ENCODE data around the gene GAK. TPM values are rescaled to one million over a fixed set of nuclear protein-coding genes. Genes with fewer than 3 reads are reported as not detected.

GAK gene
- total RNA-seq, 4 donors from 2014 or later, result 34.9 to 48.3 (median 44.5) TPM

DNA sequence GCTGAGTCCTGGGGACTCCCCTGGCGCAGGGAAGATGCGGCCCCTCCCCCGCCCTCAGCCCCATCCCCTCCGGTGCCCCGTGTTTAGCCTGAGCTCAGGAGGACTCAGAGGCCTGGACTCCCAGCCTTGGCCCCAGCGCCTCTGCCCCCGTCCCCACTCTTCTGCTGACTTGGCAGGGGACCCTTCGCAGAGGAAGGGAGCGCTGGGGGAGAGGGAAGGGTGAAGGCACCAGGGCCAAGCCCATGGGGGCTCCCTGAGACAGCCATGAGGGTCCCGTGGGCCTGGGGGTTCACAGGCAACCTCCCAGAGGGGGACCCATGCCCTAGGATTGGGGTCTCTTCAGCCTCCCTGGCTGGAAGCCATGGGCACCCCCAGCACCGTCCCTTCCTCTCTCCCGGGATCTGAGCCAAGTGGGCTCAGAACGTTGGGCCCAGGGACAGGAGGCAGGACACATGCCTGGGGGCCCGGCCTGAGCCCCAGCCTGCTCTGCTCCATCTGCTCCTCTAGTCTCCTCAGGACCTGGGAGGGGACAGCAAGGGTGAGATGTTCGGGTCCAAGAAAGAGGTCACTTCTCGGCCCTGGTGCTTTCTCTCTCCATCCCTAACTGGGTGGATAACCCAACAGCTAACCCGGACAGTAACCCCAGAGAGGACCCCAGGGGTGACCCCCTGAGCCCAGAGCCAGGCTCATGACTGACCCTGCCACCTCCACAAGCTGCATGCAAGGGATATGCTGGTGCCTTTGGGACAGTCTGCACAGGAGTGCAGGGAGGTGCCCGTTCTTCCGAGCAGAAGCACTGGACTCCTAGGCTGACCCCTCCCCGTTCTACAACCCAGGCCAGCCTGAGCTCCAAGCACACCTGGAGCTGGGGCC lies 104.7 kb downstream of the GAK start:
- ATAC-seq (no peak), DNase-seq (no peak)
- Histone ChIP-seq H3K4me3 (no peak overlapping the region), H3K4me1 (no peaks in the 10 kb centered on the region), H3K9me3 (peaks cover 0 to 4% (median 0%) of the 10 kb centered on the region in 3 donors), H3K27ac (no peak overlapping the region), H3K36me3 (no peaks in the 10 kb centered on the region), H3K27me3 (peaks cover 55 to 76% (median 66%) of the 10 kb centered on the region in 3 donors)
- intact Hi-C loops (cut with DNase I; ENCODE audit: low total_unique reads) (no loop called here), in situ Hi-C loops (cut with MboI; ENCODE audit: low sequenced_read_pairs in 4 of 4) (no loop called here)
- TF ChIP-seq POLR2A (IDR thresholded peaks at IDR 0.05) (no peak), CTCF (IDR thresholded peaks at IDR 0.05 in 4 of 5, conservative IDR thresholded peaks at IDR 0.05 in 1 of 5) (no peak)

DNA sequence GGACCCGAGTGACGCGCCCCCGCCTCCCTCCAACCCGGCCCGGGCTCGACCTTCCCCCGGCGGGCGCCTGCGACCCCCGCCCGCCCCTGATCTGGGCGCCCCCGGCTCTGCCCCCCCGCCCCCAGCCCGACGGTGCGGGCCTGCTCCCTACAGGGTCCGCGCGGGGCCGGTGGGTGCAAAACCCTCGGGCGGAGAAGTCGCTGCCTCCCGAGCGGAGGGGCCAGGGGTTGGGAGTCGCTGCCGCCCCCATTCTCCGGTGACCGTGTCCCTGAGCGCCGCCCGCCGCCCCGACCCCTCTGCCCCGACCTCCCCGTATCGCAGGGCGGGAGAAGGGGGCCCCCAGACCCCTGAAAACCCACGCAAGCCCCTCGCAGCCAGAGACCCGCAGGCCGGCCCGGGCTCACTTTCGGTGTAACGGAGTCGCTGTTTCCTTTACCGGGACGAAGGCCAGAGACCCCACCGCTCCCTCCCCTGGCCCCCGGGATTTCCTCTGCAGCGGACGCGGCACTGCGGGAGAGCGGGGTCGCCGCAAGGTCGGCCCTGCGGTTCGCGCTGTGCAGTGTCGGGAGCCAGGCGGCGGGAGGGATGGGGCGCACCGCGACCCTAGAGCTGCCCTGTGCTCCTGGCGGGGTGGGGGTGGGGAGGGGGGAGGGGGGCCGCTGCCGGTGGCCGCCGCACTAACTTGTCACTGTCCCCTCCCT lies 105.5 kb downstream of the GAK start:
- no peak for TF ChIP-seq POLR2A (IDR thresholded peaks at IDR 0.05)
- TF ChIP-seq CTCF (IDR thresholded peaks at IDR 0.05 in 4 of 5, conservative IDR thresholded peaks at IDR 0.05 in 1 of 5), result no peak
- no peaks in the 10 kb centered on the region for H3K36me3 ChIP-seq
- peak overlapping the region in 3 of 4 donors; percentile 11 to 27 (median 22) for H3K4me3 ChIP-seq
- H3K4me1 ChIP-seq, result no peaks in the 10 kb centered on the region
- intact Hi-C loops (cut with DNase I; ENCODE audit: low total_unique reads), result no loop called here
- ATAC-seq (no peak), DNase-seq (no peak)
- H3K9me3 ChIP-seq, result peaks cover 0 to 4% (median 0%) of the 10 kb centered on the region in 3 donors
- no peak overlapping the region for H3K27ac ChIP-seq
- in situ Hi-C loops (cut with MboI; ENCODE audit: low sequenced_read_pairs in 4 of 4), result no loop called here
- peaks cover 58 to 82% (median 69%) of the 10 kb centered on the region in 3 donors for H3K27me3 ChIP-seq

GRCh38 chr4:825971-826330 lies 106.2 kb downstream of the GAK start, which contains the start of gene CPLX1:
TSS of gene CPLX1 (minus strand) at chr4:826129. CDS start at chr4:824522, 1,607 bp downstream.
- no peak for DNase-seq
- Histone ChIP-seq H3K36me3 (no peaks in the 10 kb centered on the region), H3K9me3 (no peaks in the 10 kb centered on the region), H3K4me3 (peak within 1 kb of the TSS; percentile 25 to 46 (median 40)), H3K4me1 (no peaks in the 10 kb centered on the region), H3K27ac (no peak within 1 kb of the TSS), H3K27me3 (peaks cover 55 to 85% (median 76%) of the 10 kb centered on the region in 3 donors)
- no peak for TF ChIP-seq POLR2A (IDR thresholded peaks at IDR 0.05)
- TF ChIP-seq CTCF (IDR thresholded peaks at IDR 0.05 in 4 of 5, conservative IDR thresholded peaks at IDR 0.05 in 1 of 5), result no peak
- ATAC-seq, result no peak
- intact Hi-C loops (cut with DNase I; ENCODE audit: low total_unique reads) (no loop called here), in situ Hi-C loops (cut with MboI; ENCODE audit: low sequenced_read_pairs in 4 of 4) (no loop called here)

GRCh38 chr4:825063-825970 lies 106.8 kb downstream of the GAK start:
- ATAC-seq, result no peak
- no peak for TF ChIP-seq CTCF (IDR thresholded peaks at IDR 0.05 in 4 of 5, conservative IDR thresholded peaks at IDR 0.05 in 1 of 5)
- TF ChIP-seq POLR2A (IDR thresholded peaks at IDR 0.05), result no peak
- H3K27ac ChIP-seq, result no peak overlapping the region
- H3K4me3 ChIP-seq, result peak overlapping the region; percentile 25 to 46 (median 40)
- in situ Hi-C loops (cut with MboI; ENCODE audit: low sequenced_read_pairs in 4 of 4), result no loop called here
- no peak for DNase-seq
- H3K4me1 ChIP-seq, result no peaks in the 10 kb centered on the region
- H3K9me3 ChIP-seq, result no peaks in the 10 kb centered on the region
- H3K27me3 ChIP-seq, result peaks cover 53 to 89% (median 75%) of the 10 kb centered on the region in 3 donors
- H3K36me3 ChIP-seq, result no peaks in the 10 kb centered on the region
- intact Hi-C loops (cut with DNase I; ENCODE audit: low total_unique reads), result no loop called here

All from gastrocnemius medialis (tissue), 4 donors.